T-helper 1 cell treated with Interleukin-12 subunit alpha and Interleukin-12 subunit beta and Interleukin-4 antibody, amounts not matched to agents 30 μg/mL and 1 μg/mL, for 36 hours (primary cell): Measurements from ENCODE around the gene CLDN16.

Experiments used
- H3K27ac Mint-ChIP-seq: one replicate; pipeline ENCODE4 v1.8.0; 2021; ENCODE audit warnings: mild to moderate bottlenecking, mixed read lengths
- H3K27me3 Mint-ChIP-seq: one replicate; pipeline ENCODE4 v1.8.0; 2021; ENCODE audit warnings: low read depth, mixed read lengths
- H3K36me3 Mint-ChIP-seq: one replicate; pipeline ENCODE4 v1.8.0; 2021; ENCODE audit warnings: low read depth, mixed read lengths
- H3K4me1 Mint-ChIP-seq: one replicate; pipeline ENCODE4 v1.8.0; 2021; ENCODE audit warnings: low read depth, mixed read lengths
- H3K4me3 Mint-ChIP-seq: one replicate; pipeline ENCODE4 v1.8.0; 2021; ENCODE audit warnings: mild to moderate bottlenecking, moderate library complexity, mixed read lengths
- H3K9me3 Mint-ChIP-seq: one replicate; pipeline ENCODE4 v1.8.0; 2021; ENCODE audit warnings: mixed read lengths

CLDN16 gene

GRCh38 chr3:190368881-190369280 is 19.1 kb upstream of the CLDN16 start:
- no peaks in the 10 kb centered on the region for H3K27me3 Mint-ChIP-seq
- H3K4me1 Mint-ChIP-seq, result no peaks in the 10 kb centered on the region
- no peaks in the 10 kb centered on the region for H3K9me3 Mint-ChIP-seq
- no peak overlapping the region for H3K27ac Mint-ChIP-seq
- H3K36me3 Mint-ChIP-seq, result no peaks in the 10 kb centered on the region
- no peak overlapping the region for H3K4me3 Mint-ChIP-seq

- Mint-ChIP-seq H3K9me3 (no peaks in the 10 kb centered on the region), H3K4me3 (no peak overlapping the region), H3K36me3 (no peaks in the 10 kb centered on the region), H3K4me1 (no peaks in the 10 kb centered on the region), H3K27me3 (no peaks in the 10 kb centered on the region), H3K27ac (no peak overlapping the region)
Measured at GRCh38 chr3:190369668-190370295, 18.2 kb upstream of the CLDN16 start.

GRCh38 chr3:190370369-190370768 is 17.6 kb upstream of the CLDN16 start:
- Mint-ChIP-seq H3K4me3 (no peak overlapping the region), H3K9me3 (no peaks in the 10 kb centered on the region), H3K4me1 (no peaks in the 10 kb centered on the region), H3K36me3 (no peaks in the 10 kb centered on the region), H3K27ac (no peak overlapping the region), H3K27me3 (no peaks in the 10 kb centered on the region)

- no peaks in the 10 kb centered on the region for H3K36me3 Mint-ChIP-seq
- H3K27me3 Mint-ChIP-seq, result no peaks in the 10 kb centered on the region
- no peak overlapping the region for H3K27ac Mint-ChIP-seq
- H3K4me1 Mint-ChIP-seq, result no peaks in the 10 kb centered on the region
- no peak overlapping the region for H3K4me3 Mint-ChIP-seq
- no peaks in the 10 kb centered on the region for H3K9me3 Mint-ChIP-seq
Measured at GRCh38 chr3:190371152-190371551, 16.8 kb upstream of the CLDN16 start.

GRCh38 chr3:190375246-190375645 is 12.7 kb upstream of the CLDN16 start:
- H3K27ac Mint-ChIP-seq, result no peak overlapping the region

GRCh38 chr3:190375671-190376070 is 12.3 kb upstream of the CLDN16 start:
- no peaks in the 10 kb centered on the region for H3K36me3 Mint-ChIP-seq
- H3K4me1 Mint-ChIP-seq, result no peaks in the 10 kb centered on the region
- no peak overlapping the region for H3K27ac Mint-ChIP-seq
- no peaks in the 10 kb centered on the region for H3K9me3 Mint-ChIP-seq
- H3K4me3 Mint-ChIP-seq, result no peak overlapping the region
- no peaks in the 10 kb centered on the region for H3K27me3 Mint-ChIP-seq

More at GRCh38 chr3:190375246-190375645, 12.7 kb upstream of the CLDN16 start:
- Mint-ChIP-seq H3K4me3 (no peak overlapping the region), H3K36me3 (no peaks in the 10 kb centered on the region), H3K27me3 (no peaks in the 10 kb centered on the region), H3K9me3 (no peaks in the 10 kb centered on the region), H3K4me1 (no peaks in the 10 kb centered on the region)

GRCh38 chr3:190378240-190378891 is 9.6 kb upstream of the CLDN16 start:
- H3K9me3 Mint-ChIP-seq, result no peaks in the 10 kb centered on the region
- H3K27me3 Mint-ChIP-seq, result no peaks in the 10 kb centered on the region
- H3K4me1 Mint-ChIP-seq, result no peaks in the 10 kb centered on the region
- no peaks in the 10 kb centered on the region for H3K36me3 Mint-ChIP-seq
- H3K27ac Mint-ChIP-seq, result no peak overlapping the region
- H3K4me3 Mint-ChIP-seq, result no peak overlapping the region

GRCh38 chr3:190380184-190380583 is 7.8 kb upstream of the CLDN16 start:
- H3K4me1 Mint-ChIP-seq, result no peaks in the 10 kb centered on the region
- no peak overlapping the region for H3K27ac Mint-ChIP-seq
- no peaks in the 10 kb centered on the region for H3K27me3 Mint-ChIP-seq
- H3K4me3 Mint-ChIP-seq, result no peak overlapping the region
- no peaks in the 10 kb centered on the region for H3K36me3 Mint-ChIP-seq
- H3K9me3 Mint-ChIP-seq, result no peaks in the 10 kb centered on the region

GRCh38 chr3:190381441-190381840 is 6.5 kb upstream of the CLDN16 start:
- H3K36me3 Mint-ChIP-seq, result no peaks in the 10 kb centered on the region
- no peak overlapping the region for H3K27ac Mint-ChIP-seq
- H3K9me3 Mint-ChIP-seq, result no peaks in the 10 kb centered on the region
- no peaks in the 10 kb centered on the region for H3K4me1 Mint-ChIP-seq
- no peak overlapping the region for H3K4me3 Mint-ChIP-seq
- no peaks in the 10 kb centered on the region for H3K27me3 Mint-ChIP-seq

GRCh38 chr3:190382082-190382481 is 5.9 kb upstream of the CLDN16 start:
- Mint-ChIP-seq H3K27ac (no peak overlapping the region), H3K27me3 (no peaks in the 10 kb centered on the region), H3K4me1 (no peaks in the 10 kb centered on the region), H3K9me3 (no peaks in the 10 kb centered on the region), H3K4me3 (no peak overlapping the region), H3K36me3 (no peaks in the 10 kb centered on the region)

- Mint-ChIP-seq H3K4me3 (no peak overlapping the region), H3K27ac (no peak overlapping the region), H3K36me3 (no peaks in the 10 kb centered on the region), H3K4me1 (no peaks in the 10 kb centered on the region), H3K9me3 (no peaks in the 10 kb centered on the region), H3K27me3 (no peaks in the 10 kb centered on the region)
Measured at GRCh38 chr3:190384309-190384756, 3.6 kb upstream of the CLDN16 start.

GRCh38 chr3:190385731-190386688 is 2.0 kb upstream of the CLDN16 start:
- Mint-ChIP-seq H3K4me3 (no peak overlapping the region), H3K27ac (no peak overlapping the region), H3K4me1 (no peaks in the 10 kb centered on the region), H3K9me3 (no peaks in the 10 kb centered on the region), H3K36me3 (no peaks in the 10 kb centered on the region), H3K27me3 (no peaks in the 10 kb centered on the region)

- no peak overlapping the region for H3K27ac Mint-ChIP-seq
- H3K4me1 Mint-ChIP-seq, result no peaks in the 10 kb centered on the region
- peaks cover 3% of the 10 kb centered on the region for H3K27me3 Mint-ChIP-seq
- no peaks in the 10 kb centered on the region for H3K36me3 Mint-ChIP-seq
- no peak overlapping the region for H3K4me3 Mint-ChIP-seq
- no peaks in the 10 kb centered on the region for H3K9me3 Mint-ChIP-seq
Measured at GRCh38 chr3:190388703-190389102, 740 bp downstream of the CLDN16 start.

- peaks cover 3% of the 10 kb centered on the region for H3K27me3 Mint-ChIP-seq
- no peak overlapping the region for H3K27ac Mint-ChIP-seq
- no peaks in the 10 kb centered on the region for H3K36me3 Mint-ChIP-seq
- H3K4me1 Mint-ChIP-seq, result no peaks in the 10 kb centered on the region
- no peak overlapping the region for H3K4me3 Mint-ChIP-seq
- H3K9me3 Mint-ChIP-seq, result no peaks in the 10 kb centered on the region
Measured at GRCh38 chr3:190396001-190396400, 8.0 kb downstream of the CLDN16 start.

- no peak overlapping the region for H3K27ac Mint-ChIP-seq
- no peaks in the 10 kb centered on the region for H3K4me1 Mint-ChIP-seq
- H3K27me3 Mint-ChIP-seq, result peaks cover under 1% of the 10 kb centered on the region
- no peaks in the 10 kb centered on the region for H3K36me3 Mint-ChIP-seq
- H3K4me3 Mint-ChIP-seq, result no peak overlapping the region
- no peaks in the 10 kb centered on the region for H3K9me3 Mint-ChIP-seq
Measured at GRCh38 chr3:190397889-190398288, 9.9 kb downstream of the CLDN16 start.
